Sigmoid colon (tissue), 7 donors: Measurements from ENCODE around the gene SYNRG. TPM values are rescaled to one million over a fixed set of nuclear protein-coding genes. Genes with fewer than 3 reads are reported as not detected.

Experiments
- DNase-seq: peaks from one replicate; pipeline ENCODE4 v3.0.0-alpha.2; 2019
- H3K27ac ChIP-seq, 4 donors: fragments of 200-600 bp; sonication (generic); one replicate each; pipeline ENCODE4 v1.5.1; 2016 to 2019; ENCODE audit warnings: mild to moderate bottlenecking in 1 of 4
- H3K27me3 ChIP-seq, 3 donors: fragments of 200-600 bp; sonication (generic); one replicate each; pipeline ENCODE4 v1.5.1; 2019; ENCODE audit warnings: mild to moderate bottlenecking in 1 of 3
- H3K36me3 ChIP-seq, 4 donors: fragments of 200-600 bp; sonication (generic); one replicate each; pipeline ENCODE4 v1.5.1; 2016 to 2019
- H3K4me1 ChIP-seq, 4 donors: fragments of 200-600 bp; sonication (generic); one replicate each; pipeline ENCODE4 v1.5.1; 2017 to 2019
- H3K4me3 ChIP-seq, 4 donors: fragments of 200-600 bp; sonication (generic); one replicate each; pipeline ENCODE4 v1.5.1; 2017 to 2019; ENCODE audit warnings: mild to moderate bottlenecking in 2 of 4, moderate library complexity in 1 of 4
- H3K9me3 ChIP-seq, 4 donors: fragments of 200-600 bp in 3 of 4; sonication (generic) in 3 of 4; one replicate each; pipeline versions ENCODE4 v1.5.1 to v1.6.1; 2013 to 2019
- CTCF ChIP-seq, 4 experiments: fragments of 450-650 bp in 3 of 4; fragments of 200-600 bp in 1 of 4; IDR thresholded peaks; one replicate each; pipeline ENCODE4 v1.5.1; 2016 to 2019; ENCODE audit warnings: antibody characterized with exemption in 4 of 4, mild to moderate bottlenecking in 3 of 4, moderate library complexity in 2 of 4
- EP300 ChIP-seq, 4 donors: sonication (generic); formaldehyde crosslinking; IDR thresholded peaks; one replicate each; pipeline ENCODE4 v1.6.1; 2017; ENCODE audit warnings: antibody characterized with exemption in 4 of 4
- POLR2A ChIP-seq, 2 donors: fragments of 450-650 bp; IDR thresholded peaks; one replicate each; pipeline ENCODE4 v1.6.1; 2016; ENCODE audit warnings: antibody characterized with exemption in 2 of 2, mild to moderate bottlenecking in 2 of 2, moderate library complexity in 2 of 2
- POLR2AphosphoS5 ChIP-seq, 4 donors: sonication (generic); formaldehyde crosslinking; IDR thresholded peaks; one replicate each; pipeline ENCODE4 v1.6.1; 2017; ENCODE audit warnings: antibody characterized with exemption in 4 of 4
- WGBS, 2 donors: extraction: QIAGEN DNeasy Blood & Tissue Kit; methylation state at CpG; one replicate each; pipeline ENCODE4 v1.1.7; 2013; 5-methylcytosine and 5-hydroxymethylcytosine counted together
- intact Hi-C: fragments of 100-400 bp; cut with DNase I; formaldehyde crosslinking; loops from one replicate; pipeline ENCODE4 v1.15.1; 2023
- polyA plus RNA-seq, 3 donors: library from polyadenylated mRNA; stranded (reverse); fragments of 200-250 nt; gene quantifications; one replicate each; pipeline ENCODE4 v1.2.3, GENCODE V29; 2013
- total RNA-seq, 4 donors: library from RNA; depleted of rRNA; stranded (reverse); fragments of >200 nt; gene quantifications; one replicate each; pipeline ENCODE4 v1.1.0, GENCODE V29; 2016
- donor health status: healthy with polysubstance abuse.
- donor health status: Bipolar disorder and iron deficiency.
- donor health status: healthy.

SYNRG gene
- total and polyA plus RNA-seq, 7 donors, result 7.4 to 26.0 (median 18.9) TPM

GRCh38 chr17:37502009-37502936 is 106.9 kb downstream of the SYNRG start:
- no peaks in the 10 kb centered on the region for H3K27me3 ChIP-seq
- no peak for DNase-seq
- H3K4me3 ChIP-seq, result no peak overlapping the region
- H3K27ac ChIP-seq, result no peak overlapping the region
- WGBS, 2 donors, result 84 to 92% methylated on average over 10 of the region's 10 CpGs
- intact Hi-C loops, result no loop called here
- no peaks in the 10 kb centered on the region for H3K36me3 ChIP-seq
- no peaks in the 10 kb centered on the region for H3K9me3 ChIP-seq
- TF ChIP-seq POLR2AphosphoS5 (IDR thresholded peaks at IDR 0.05) (no peak), EP300 (IDR thresholded peaks at IDR 0.05) (no peak), POLR2A (IDR thresholded peaks at IDR 0.05) (no peak), CTCF (IDR thresholded peaks at IDR 0.05) (no peak)
- peaks cover 0 to 11% (median 9%) of the 10 kb centered on the region in 4 donors for H3K4me1 ChIP-seq

- DNase-seq, result no peak
- TF ChIP-seq EP300 (IDR thresholded peaks at IDR 0.05), result no peak
- TF ChIP-seq POLR2A (IDR thresholded peaks at IDR 0.05), result no peak
- no peak for TF ChIP-seq CTCF (IDR thresholded peaks at IDR 0.05)
- TF ChIP-seq POLR2AphosphoS5 (IDR thresholded peaks at IDR 0.05), result no peak
- Histone ChIP-seq H3K9me3 (no peaks in the 10 kb centered on the region), H3K27ac (no peak overlapping the region), H3K27me3 (no peaks in the 10 kb centered on the region), H3K4me3 (no peak overlapping the region), H3K36me3 (no peaks in the 10 kb centered on the region), H3K4me1 (peaks cover 0 to 6% (median 0%) of the 10 kb centered on the region in 4 donors)
- intact Hi-C loops, result no loop called here
These were observed 108.8 kb downstream of the SYNRG start for GRCh38 chr17:37500378-37500777.

- H3K9me3 ChIP-seq, result no peaks in the 10 kb centered on the region
- H3K4me1 ChIP-seq, result peaks cover 0 to 49% (median 42%) of the 10 kb centered on the region in 4 donors
- no peak overlapping the region for H3K4me3 ChIP-seq
- no peaks in the 10 kb centered on the region for H3K36me3 ChIP-seq
- intact Hi-C loops, result no loop called here
- no peaks in the 10 kb centered on the region for H3K27me3 ChIP-seq
- WGBS, 2 donors, result 89 to 90% methylated on average over 8 of the region's 8 CpGs
- TF ChIP-seq POLR2AphosphoS5 (IDR thresholded peaks at IDR 0.05) (no peak), EP300 (IDR thresholded peaks at IDR 0.05) (no peak), POLR2A (IDR thresholded peaks at IDR 0.05) (no peak), CTCF (IDR thresholded peaks at IDR 0.05) (no peak)
- peak overlapping the region in 3 of 4 donors; percentile 91 to 97 (median 95) for H3K27ac ChIP-seq
- no peak for DNase-seq
These were observed 114.2 kb downstream of the SYNRG start for GRCh38 chr17:37494971-37495370.

- 85 to 88% methylated on average over 3 of the region's 3 CpGs for WGBS, 2 donors
- no peak overlapping the region for H3K4me3 ChIP-seq
These were observed 114.8 kb downstream of the SYNRG start for GRCh38 chr17:37494401-37494831.

GRCh38 chr17:37493249-37494027 is 115.8 kb downstream of the SYNRG start:
- no peaks in the 10 kb centered on the region for H3K9me3 ChIP-seq
- H3K4me3 ChIP-seq, result no peak overlapping the region
- peak overlapping the region in 3 of 4 donors; percentile 91 to 97 (median 95) for H3K27ac ChIP-seq
- intact Hi-C loops, result no loop called here
- H3K36me3 ChIP-seq, result no peaks in the 10 kb centered on the region
- 93 to 96% methylated on average over 2 of the region's 2 CpGs for WGBS, 2 donors
- no peaks in the 10 kb centered on the region for H3K27me3 ChIP-seq
- TF ChIP-seq EP300 (IDR thresholded peaks at IDR 0.05) (no peak), POLR2A (IDR thresholded peaks at IDR 0.05) (no peak), POLR2AphosphoS5 (IDR thresholded peaks at IDR 0.05) (no peak), CTCF (IDR thresholded peaks at IDR 0.05) (no peak)
- peaks cover 0 to 60% (median 46%) of the 10 kb centered on the region in 4 donors for H3K4me1 ChIP-seq
- no peak for DNase-seq

More at GRCh38 chr17:37494401-37494831, 114.8 kb downstream of the SYNRG start:
- TF ChIP-seq POLR2AphosphoS5 (IDR thresholded peaks at IDR 0.05), result peak in 1 of 4 donors; percentile 48
- TF ChIP-seq POLR2A (IDR thresholded peaks at IDR 0.05), result no peak
- Histone ChIP-seq H3K36me3 (no peaks in the 10 kb centered on the region), H3K27ac (peak overlapping the region; percentile 15 to 97 (median 93)), H3K4me1 (peaks cover 0 to 50% (median 42%) of the 10 kb centered on the region in 4 donors), H3K27me3 (no peaks in the 10 kb centered on the region), H3K9me3 (no peaks in the 10 kb centered on the region)
- DNase-seq, result no peak
- intact Hi-C loops, result no loop called here
